Measurements from ENCODE around the gene ZNF398. TPM values are rescaled to one million over a fixed set of nuclear protein-coding genes. Genes with fewer than 3 reads are reported as not detected.

Gene ZNF398
- total RNA-seq, 1 donor from 2014 or later: 9.9 TPM

DNA sequence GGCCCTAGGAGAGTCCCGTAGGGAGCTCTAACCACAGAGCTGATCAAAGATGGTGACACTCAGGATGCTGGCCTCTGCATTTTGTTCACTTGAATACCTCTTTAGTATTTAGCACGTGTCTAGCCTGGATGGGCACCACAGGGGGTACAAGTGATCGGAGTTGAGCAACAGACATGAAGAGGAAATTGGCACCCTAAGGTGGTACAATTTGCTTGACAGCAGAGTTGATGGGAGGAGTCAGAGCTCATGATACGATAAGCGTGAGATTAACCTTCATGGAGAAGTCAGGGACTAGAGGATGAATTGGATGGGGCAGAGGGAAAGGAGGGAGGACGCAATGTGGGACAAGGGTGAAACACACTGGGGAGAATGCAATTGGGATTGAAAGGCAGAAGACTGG is 82.3 kb downstream of the ZNF398 start:
- Histone ChIP-seq H3K79me2 (ENCODE audit: low read depth) (no peaks in the 10 kb centered on the region), H3K4me3 (no peak overlapping the region), H3K9me3 (ENCODE audit: low read depth) (no peaks in the 10 kb centered on the region), H3K36me3 (no peaks in the 10 kb centered on the region), H3F3A (ENCODE audit: low read depth) (no peaks in the 10 kb centered on the region), H3K4me2 (no peak overlapping the region), H3K27ac (no peak overlapping the region), H3K27me3 (no peaks in the 10 kb centered on the region), H3K4me1 (peaks cover 4% of the 10 kb centered on the region), H4K20me1 (ENCODE audit: low read depth) (no peaks in the 10 kb centered on the region), H2AFZ (replicated peaks) (no peak overlapping the region), H3K9ac (no peak overlapping the region)
- H3K36me3 Mint-ChIP-seq: peaks cover 3% of the 10 kb centered on the region
- H3K9me3 Mint-ChIP-seq: no peaks in the 10 kb centered on the region
- peak; percentile 23 for DNase-seq (ENCODE audit: low spot score)
- H3K27ac Mint-ChIP-seq: no peak overlapping the region
- TF ChIP-seq, protein P1, sequence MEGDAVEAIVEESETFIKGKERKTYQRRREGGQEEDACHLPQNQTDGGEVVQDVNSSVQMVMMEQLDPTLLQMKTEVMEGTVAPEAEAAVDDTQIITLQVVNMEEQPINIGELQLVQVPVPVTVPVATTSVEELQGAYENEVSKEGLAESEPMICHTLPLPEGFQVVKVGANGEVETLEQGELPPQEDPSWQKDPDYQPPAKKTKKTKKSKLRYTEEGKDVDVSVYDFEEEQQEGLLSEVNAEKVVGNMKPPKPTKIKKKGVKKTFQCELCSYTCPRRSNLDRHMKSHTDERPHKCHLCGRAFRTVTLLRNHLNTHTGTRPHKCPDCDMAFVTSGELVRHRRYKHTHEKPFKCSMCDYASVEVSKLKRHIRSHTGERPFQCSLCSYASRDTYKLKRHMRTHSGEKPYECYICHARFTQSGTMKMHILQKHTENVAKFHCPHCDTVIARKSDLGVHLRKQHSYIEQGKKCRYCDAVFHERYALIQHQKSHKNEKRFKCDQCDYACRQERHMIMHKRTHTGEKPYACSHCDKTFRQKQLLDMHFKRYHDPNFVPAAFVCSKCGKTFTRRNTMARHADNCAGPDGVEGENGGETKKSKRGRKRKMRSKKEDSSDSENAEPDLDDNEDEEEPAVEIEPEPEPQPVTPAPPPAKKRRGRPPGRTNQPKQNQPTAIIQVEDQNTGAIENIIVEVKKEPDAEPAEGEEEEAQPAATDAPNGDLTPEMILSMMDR (IDR thresholded peaks at IDR 0.05): no peak
- TF ChIP-seq EZH2phosphoT487 (IDR thresholded peaks at IDR 0.05): no peak
- TF ChIP-seq EZH2 (IDR thresholded peaks at IDR 0.05): no peak
- H3K4me1 Mint-ChIP-seq: peaks cover 12% of the 10 kb centered on the region
- H3K4me3 Mint-ChIP-seq: no peak overlapping the region
- peaks cover 10% of the 10 kb centered on the region for H3K27me3 Mint-ChIP-seq (ENCODE audit: insufficient read depth, low read depth)

DNA sequence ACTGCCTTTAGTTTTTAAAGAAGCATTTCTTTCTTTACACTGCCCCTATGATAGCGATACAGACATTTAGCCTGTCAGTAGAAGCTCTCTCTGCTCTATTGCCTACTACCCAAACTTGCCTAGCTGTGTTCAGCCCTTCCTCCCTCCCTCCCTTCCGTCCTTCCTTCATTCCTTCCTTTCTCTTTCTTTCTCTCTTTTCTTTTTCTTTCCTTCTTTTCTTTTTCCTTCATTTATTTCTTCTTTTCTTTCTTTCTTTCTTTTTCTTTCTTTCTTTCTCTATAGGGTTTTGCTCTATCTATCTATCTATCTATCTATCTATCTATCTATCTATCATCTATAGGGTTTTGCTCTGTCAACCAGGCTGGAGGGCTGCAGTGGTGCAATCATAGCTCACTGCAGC is 85.1 kb downstream of the ZNF398 start:
- Histone ChIP-seq H3K4me1 (peaks cover 4% of the 10 kb centered on the region), H3K9ac (no peak overlapping the region), H4K20me1 (ENCODE audit: low read depth) (no peaks in the 10 kb centered on the region), H3K4me3 (no peak overlapping the region), H3K36me3 (no peaks in the 10 kb centered on the region), H3K27ac (no peak overlapping the region), H3K27me3 (peaks cover 11% of the 10 kb centered on the region), H2AFZ (replicated peaks) (no peak overlapping the region), H3K79me2 (ENCODE audit: low read depth) (no peaks in the 10 kb centered on the region), H3K4me2 (no peak overlapping the region), H3F3A (ENCODE audit: low read depth) (no peaks in the 10 kb centered on the region), H3K9me3 (ENCODE audit: low read depth) (no peaks in the 10 kb centered on the region)
- Mint-ChIP-seq H3K27ac (no peak overlapping the region), H3K4me3 (no peak overlapping the region), H3K9me3 (no peaks in the 10 kb centered on the region), H3K27me3 (ENCODE audit: insufficient read depth, low read depth) (peaks cover 10% of the 10 kb centered on the region), H3K4me1 (peaks cover 12% of the 10 kb centered on the region), H3K36me3 (no peaks in the 10 kb centered on the region)
- no peak for DNase-seq (ENCODE audit: low spot score)
- TF ChIP-seq EZH2phosphoT487 (IDR thresholded peaks at IDR 0.05) (no peak), EZH2 (IDR thresholded peaks at IDR 0.05) (no peak)
- TF ChIP-seq, protein P1 (IDR thresholded peaks at IDR 0.05): no peak

Small RNA genes within 50 kb of the gene (small RNA-seq; reads per million reads assigned to genes)
- not detected for gene AC004890.1
- 0.16 reads per million for gene RN7SL521P

Other genes with a start within 250 kb of the ZNF398 start
- gene PDIA4, start 118.9 kb upstream of the ZNF398 start, total RNA-seq (ENCODE audit: low replicate concordance): 142 and 171 TPM in 2 replicates
- gene ZNF786, start 56.7 kb upstream of the ZNF398 start, total RNA-seq (ENCODE audit: low replicate concordance): 6.3 and 11.5 TPM in 2 replicates
- 4.2 and 15.7 TPM in 2 replicates for gene ZNF425, start 21.1 kb upstream of the ZNF398 start, total RNA-seq (ENCODE audit: low replicate concordance)
- 15.9 and 28.0 TPM in 2 replicates for gene ZNF282, start 48.1 kb downstream of the ZNF398 start, total RNA-seq (ENCODE audit: low replicate concordance)
- 11.2 and 15.7 TPM in 2 replicates for gene ZNF212, start 92.2 kb downstream of the ZNF398 start, total RNA-seq (ENCODE audit: low replicate concordance)
- 5.5 and 12.0 TPM in 2 replicates for gene ZNF783, start 114.7 kb downstream of the ZNF398 start, total RNA-seq (ENCODE audit: low replicate concordance)